Femur (tissue), 1 donor: ENCODE results near the gene GEMIN5.
A peak's percentile ranks its signal among the peaks of the same experiment; 100 is the strongest.
"Not testable (repeated sequence)": the region's sequence is repeated elsewhere in the genome, so short reads cannot be mapped to it uniquely, and the experiment has no call there.

Source experiments
- DNase-seq: peaks from one replicate; pipeline ENCODE4 v3.0.0-alpha.2; 2017

Gene GEMIN5

GRCh38 chr5:154940772-154941620, 3.0 kb upstream of the GEMIN5 start, which contains the start of gene MRPL22:
TSS of gene MRPL22 (plus strand) at chr5:154941073. CDS start at chr5:154941111, 38 bp downstream.
- DNase-seq = peak; percentile 96

DNA sequence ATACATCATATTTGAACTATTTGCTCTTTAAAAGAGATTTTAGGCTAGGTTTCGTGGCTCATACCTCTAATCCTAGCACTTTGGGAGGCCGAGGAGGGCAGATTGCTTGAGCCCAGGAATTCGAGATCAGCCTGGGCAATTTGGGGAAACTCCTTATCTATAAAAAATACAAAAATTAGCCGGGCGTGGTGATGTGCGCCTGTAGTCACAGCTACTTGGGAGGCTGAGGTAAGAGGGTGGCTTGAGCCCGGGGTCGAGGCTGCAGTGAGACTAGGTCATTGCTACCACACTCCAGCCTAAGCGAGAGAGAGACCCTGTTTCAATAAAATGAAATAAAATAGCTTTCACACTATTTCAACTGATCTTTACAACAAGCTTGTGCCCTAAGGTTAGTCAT, 2.4 kb upstream of the GEMIN5 start:
- DNase-seq = no peak

DNA sequence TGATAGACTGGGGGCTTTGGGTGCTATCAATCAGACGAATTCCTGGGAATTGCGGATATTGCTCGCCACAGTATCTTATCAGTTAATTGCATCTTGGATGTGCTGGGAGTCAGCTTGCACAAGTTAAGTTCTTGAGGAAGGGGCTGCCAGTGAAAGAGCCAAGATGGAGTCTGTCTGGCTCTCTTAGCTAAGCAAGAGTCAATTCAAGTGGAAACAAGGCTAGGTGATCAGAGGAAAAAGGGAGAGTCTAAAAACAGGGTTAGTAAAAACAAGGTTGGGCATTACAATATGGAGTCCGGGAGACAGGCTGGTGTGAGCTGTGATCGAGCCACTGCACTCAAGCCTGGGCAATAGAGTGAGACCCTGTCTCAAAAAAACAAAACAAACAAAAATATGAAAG, 1.4 kb upstream of the GEMIN5 start:
- DNase-seq = not testable (repeated sequence)

DNA sequence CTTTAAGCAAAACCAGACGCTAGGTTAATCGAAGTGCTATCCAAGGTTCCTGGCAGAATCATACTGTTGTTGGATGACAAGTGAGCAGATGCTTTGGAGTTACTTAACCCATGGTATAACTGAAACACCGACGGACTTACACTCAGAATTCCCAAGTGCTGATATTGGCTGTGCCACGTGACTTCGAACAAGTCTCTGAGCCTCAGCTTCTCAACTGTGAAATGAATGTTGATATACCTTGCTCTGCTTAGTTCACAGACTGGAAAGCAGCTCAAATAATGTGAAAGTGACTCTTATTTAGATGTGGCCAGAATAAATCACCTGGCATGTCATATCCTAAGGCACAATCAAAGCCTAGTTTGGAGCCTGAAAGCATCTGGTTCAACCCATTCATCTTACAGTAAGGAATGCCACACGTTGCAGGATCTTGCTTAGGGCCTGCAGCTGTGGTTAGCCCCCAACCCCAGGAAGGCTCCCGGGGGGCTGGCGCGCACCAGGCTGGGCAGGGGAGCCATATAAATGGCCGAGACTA, 759 bp downstream of the GEMIN5 start:
- DNase-seq = no peak

DNA sequence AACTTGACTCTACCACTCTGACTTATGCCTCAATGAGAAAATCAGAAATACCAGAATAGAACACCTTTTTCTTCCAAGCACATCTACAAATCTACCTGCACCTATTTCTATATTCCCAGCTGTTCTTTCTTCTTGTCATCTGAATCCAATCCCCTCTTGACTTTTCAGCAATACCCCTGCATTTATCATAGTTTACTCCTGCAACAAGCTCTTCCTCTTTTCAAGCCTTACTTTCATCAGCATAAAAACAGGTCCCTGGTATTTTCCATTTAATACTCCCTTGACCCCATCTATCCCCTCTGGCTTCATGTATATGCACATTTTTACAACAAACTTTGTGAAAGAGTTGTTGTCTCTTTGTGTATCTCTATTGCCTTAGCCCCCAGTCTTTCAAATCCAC, 3.1 kb downstream of the GEMIN5 start:
- DNase-seq = no peak

- no peak for DNase-seq
Observed at GRCh38 chr5:154933537-154933936, 4.5 kb downstream of the GEMIN5 start.

DNA sequence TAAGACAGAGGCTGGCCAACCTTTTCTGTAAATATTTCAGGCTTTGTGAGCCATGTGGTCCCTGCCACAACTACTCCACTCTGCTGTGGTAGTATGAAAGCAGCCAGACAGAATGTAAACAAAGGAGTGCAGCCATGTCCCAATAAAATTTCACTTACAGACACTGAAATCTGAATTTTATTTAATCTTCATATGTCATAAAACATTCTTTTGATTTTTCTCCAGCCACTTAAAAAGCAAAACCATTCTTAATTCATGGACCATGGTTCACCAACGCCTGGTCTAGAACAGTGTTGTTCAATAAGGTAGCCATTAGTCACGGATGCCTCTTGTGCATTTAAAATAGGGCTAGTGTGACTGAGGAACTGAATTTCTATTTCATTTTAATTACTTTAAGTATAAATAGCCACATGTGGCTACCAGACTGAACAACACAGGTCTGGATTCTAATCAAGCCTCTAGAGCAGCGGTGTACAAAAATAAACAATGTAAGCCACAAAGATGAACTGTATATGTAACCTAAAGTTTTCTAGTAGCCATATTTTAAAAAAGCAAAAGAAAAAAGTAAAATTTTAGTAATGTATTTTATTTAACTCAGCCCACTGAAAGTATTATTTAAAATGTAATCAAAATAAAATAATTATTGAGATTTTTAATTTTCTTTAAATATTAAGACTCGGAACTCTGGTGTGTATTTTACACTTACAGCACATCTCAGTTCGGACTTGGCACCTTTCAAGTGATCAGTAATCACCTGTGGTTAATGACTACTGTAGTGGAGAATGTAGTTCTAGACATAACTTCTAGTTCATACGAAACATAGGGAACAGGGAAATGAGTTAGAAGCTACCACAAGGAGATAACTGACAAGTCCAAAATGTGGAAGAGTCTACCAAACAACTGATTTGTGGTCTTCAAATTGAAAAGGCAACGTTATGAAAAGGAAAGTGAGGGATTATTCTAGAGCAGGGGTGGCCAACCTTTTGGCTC, 14.3 kb downstream of the GEMIN5 start:
- DNase-seq = no peak

DNA sequence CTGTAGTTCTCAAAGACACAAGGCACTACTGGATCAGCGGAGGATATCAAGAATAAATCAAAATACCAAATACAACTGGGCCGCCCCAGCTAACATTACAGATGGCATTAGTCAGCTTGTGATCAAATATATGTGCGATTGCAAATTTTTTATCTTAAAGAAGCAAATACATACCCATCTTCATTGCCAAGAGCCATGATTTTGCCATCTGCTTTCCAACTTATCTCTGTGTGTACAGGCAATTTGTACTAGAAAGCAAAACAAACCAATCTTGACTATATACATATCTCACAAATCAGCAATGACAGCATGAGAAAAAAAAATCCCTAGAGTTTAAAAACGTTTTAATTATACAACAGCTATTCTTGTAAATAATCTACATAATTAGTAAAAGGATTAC, 20.3 kb downstream of the GEMIN5 start:
- no peak for DNase-seq

- DNase-seq = no peak
Observed at GRCh38 chr5:154916874-154917273, 21.1 kb downstream of the GEMIN5 start.

DNA sequence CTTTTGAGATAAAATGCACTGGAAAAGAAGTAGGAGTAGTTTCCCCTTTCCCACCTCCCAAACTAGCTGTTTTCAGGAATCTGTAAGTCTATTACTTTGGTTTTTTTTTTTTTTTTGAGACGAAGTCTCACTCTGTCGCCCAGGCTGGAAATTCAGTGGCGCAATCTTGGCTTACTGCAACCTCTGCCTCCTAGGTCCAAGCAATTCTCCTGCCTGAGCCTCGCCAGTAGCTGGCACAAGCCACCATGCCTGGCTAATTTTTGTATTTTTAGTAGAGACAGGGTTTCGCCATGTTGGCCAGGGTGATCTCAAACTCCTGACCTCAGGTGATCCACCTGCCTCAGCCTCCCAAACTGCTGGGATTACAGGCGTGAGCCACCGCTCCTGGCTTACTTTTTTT, 32.4 kb downstream of the GEMIN5 start:
- not testable (repeated sequence) for DNase-seq

DNA sequence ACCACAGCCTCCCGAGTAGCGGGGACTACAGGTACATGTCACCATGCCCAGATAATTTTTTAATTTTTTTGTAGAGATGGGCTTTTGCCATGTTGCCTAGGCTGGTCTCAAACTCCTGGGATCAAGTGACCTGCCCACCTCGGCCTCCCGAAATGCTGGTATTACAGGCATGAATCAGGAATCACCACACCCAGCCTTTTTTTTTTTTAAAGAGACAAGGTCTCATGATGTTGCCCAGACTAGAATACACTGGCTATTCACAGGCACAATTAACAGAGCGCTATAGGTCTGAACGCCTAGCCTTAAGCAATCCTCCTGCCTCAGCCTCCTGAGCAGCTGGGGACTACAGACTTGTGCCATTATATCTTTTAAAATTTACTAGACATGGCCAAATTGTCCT, 36.1 kb downstream of the GEMIN5 start:
- no peak for DNase-seq

- no peak for DNase-seq
Observed at GRCh38 chr5:154901276-154901675, 36.7 kb downstream of the GEMIN5 start.

DNA sequence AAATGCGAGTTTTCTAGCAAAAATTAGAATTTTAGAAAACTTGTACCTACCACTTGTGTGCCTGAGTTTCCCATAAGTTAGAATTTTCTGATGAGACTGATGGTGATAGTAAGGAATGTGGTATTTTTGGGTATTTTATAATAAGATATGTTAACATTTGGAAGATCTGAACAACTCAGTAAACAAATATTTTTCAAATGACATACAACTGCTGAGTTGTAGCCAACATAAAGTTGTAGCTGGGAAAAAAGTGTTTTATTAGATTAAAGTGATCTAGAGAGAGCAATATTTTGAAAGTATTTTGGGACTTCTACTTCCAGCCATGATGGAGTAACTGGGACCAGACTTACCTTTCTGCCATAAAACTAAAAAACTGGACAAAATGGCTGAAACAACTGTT, 37.9 kb downstream of the GEMIN5 start:
- DNase-seq = no peak

- no peak for DNase-seq
Observed at GRCh38 chr5:154899151-154899816, 38.7 kb downstream of the GEMIN5 start.

GRCh38 chr5:154898210-154898609, 39.8 kb downstream of the GEMIN5 start:
- peak; percentile 53 for DNase-seq

- DNase-seq = no peak
Observed at GRCh38 chr5:154896562-154897165, 41.3 kb downstream of the GEMIN5 start.

DNA sequence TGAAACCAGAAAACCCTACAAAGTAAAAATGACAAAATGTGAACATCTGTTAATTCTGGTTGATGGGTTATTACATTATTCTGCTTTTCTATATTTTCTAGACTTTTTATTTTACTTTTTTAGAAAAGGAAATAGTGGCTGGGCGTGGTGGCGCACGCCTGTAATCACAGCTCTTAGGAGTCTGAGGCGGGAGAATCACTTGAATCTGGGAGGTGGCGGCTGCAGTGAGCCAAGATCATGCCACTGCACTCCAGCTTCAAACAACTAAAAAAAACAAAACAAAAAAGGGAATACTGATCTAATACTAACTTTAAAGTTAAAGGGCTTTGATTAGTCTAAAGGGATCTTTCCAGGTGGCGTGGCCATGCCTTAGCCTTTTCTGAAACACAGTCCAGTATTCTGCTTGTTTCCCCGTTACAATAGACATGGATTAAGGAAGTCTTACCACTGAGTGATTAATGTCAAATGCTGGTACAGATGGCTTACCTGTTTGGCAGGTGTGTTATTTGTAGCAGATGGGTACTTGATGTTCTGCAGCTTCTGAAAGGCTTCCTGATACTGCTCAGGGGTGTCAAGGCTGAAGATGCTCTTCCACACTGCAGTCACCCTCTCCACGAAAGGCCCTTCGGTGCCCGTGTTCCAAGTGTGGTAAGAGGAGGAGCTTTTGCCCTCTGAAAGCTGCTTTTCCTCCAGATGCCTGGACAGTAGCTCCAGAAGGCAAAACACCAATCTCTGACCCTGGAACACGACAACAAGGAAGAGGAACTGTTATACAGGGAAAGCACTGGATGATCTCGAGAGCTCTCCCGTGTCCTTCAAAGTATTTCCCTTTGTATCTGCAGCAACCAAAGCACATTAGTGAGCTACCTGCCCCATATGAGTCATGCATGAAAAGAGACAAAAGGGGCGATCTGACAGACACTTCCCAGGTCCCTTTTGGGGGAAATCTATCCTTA, 42.1 kb downstream of the GEMIN5 start:
- DNase-seq = no peak

DNA sequence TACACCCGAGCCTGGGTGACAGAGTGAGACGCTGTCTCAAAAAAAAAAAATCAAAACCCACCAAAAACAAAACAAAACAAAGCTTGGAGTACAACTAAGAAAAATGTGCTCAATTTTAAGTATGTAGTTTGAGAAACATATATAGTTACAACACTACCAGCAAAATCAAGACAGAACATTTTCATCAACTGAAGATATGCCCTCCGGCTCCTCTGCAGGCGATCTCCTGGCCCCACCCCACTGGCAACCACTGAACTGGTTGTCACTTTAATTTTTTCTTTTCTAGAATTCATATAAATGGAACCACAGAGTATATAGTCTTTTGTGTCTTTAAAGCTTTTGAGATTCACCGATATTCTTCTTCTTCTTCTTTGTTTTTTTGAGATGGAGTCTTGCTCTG, 44.6 kb downstream of the GEMIN5 start:
- DNase-seq = no peak

DNA sequence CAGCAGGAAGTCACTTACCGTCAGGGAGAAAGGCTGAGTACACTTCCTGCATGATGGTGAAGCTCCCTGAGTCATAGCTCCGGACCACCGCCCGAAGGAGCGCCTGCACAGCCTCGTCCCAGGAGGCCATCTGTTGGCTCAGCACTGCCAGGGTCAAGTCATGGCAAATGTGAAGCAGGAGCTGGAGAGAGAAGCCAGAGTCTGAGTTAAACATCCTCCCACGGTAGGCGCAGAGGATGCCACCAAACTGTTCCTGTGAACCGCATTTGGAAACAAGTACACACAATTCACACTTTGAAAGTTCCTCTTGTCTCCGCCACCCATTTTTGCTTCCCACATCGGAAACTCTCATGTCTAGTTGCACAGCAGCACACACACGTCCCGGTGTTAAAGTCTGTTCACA, 45.6 kb downstream of the GEMIN5 start:
- no peak for DNase-seq

GRCh38 chr5:154885439-154885838, 52.6 kb downstream of the GEMIN5 start:
- DNase-seq = no peak

DNA sequence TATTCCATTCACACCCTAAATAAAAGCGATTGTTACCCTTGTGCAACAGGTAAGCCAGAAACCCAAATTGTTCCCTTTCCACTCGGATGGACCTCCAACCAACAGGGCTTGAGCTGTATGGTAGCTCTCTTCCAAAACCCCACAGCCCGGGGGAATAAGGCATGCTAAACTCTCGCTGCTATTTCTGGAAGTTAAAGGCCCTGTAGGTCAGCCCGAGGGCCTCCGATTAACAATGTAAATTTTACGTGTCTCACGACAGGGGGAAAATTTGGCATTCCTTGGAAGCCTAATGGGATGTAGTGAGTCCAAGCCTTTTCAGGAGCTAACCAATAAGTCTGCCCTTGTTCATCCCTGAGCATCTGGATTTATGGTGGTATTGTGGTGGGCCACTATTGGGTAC, 53.6 kb downstream of the GEMIN5 start:
- no peak for DNase-seq
